H1 (cell line): ENCODE measurements around the gene PRR3. TPM values are rescaled to one million over a fixed set of nuclear protein-coding genes. Genes with fewer than 3 reads are reported as not detected.
A peak's percentile ranks its signal among the peaks of the same experiment; 100 is the strongest.

Source experiments
- CTCF ChIA-PET: fragments of 300-600 bp; sonication (Branson Sonifier 250); formaldehyde crosslinking; loops from one replicate; lab custom pipeline; 2021; ENCODE audit not compliant: partially characterized antibody; lab: Charles Lee
- POLR2A ChIA-PET: fragments of 300-600 bp; sonication (Branson Sonifier 250); formaldehyde crosslinking; loops from one replicate; lab custom pipeline; 2021; ENCODE audit warnings: inconsistent platforms; ENCODE audit not compliant: partially characterized antibody; lab: Charles Lee
- DNase-seq, 2 experiments: peaks; one replicate each; pipeline versions ENCODE4 v3.0.0 to v3.0.0-alpha.2; 2010 to 2022; ENCODE audit warnings: low spot score in 2 of 2, low read depth in 1 of 2, mixed read lengths in 1 of 2
- FAIRE-seq: peaks from 2 replicates; lab custom pipeline; 2011; peaks lifted over from hg19 to GRCh38; lab: Jason Lieb, UNC
- H2AFZ ChIP-seq: 2 replicates; pipeline ENCODE4 v1.8.1; 2012; ENCODE audit warnings: low read length, inconsistent platforms
- H2AK5ac ChIP-seq: 2 replicates; pipeline ENCODE4 v1.6.1; 2013; ENCODE audit warnings: low read depth, low read length
- H2BK120ac ChIP-seq: replicated peaks from 2 replicates; pipeline ENCODE3; 2013; ENCODE audit warnings: low read depth, low read length, inconsistent platforms
- H2BK12ac ChIP-seq: 2 replicates; pipeline ENCODE4 v1.6.1; 2013; ENCODE audit warnings: low read depth, low read length
- H2BK15ac ChIP-seq: 2 replicates; pipeline ENCODE4 v1.6.1; 2013; ENCODE audit warnings: low read length
- H2BK20ac ChIP-seq: 2 replicates; pipeline ENCODE4 v1.6.1; 2013; ENCODE audit warnings: low read length
- H2BK5ac ChIP-seq: 2 replicates; pipeline ENCODE4 v1.6.1; 2013; ENCODE audit warnings: low read depth, low read length
- H3K14ac ChIP-seq: 2 replicates; pipeline ENCODE4 v1.6.1; 2013; ENCODE audit warnings: inconsistent platforms; ENCODE audit not compliant: insufficient read length
- H3K18ac ChIP-seq: 2 replicates; pipeline ENCODE4 v1.6.1; 2013; ENCODE audit warnings: low read length; ENCODE audit errors: extremely low read depth
- H3K23ac ChIP-seq: 2 replicates; pipeline ENCODE4 v1.6.1; 2013; ENCODE audit warnings: inconsistent platforms; ENCODE audit not compliant: insufficient read length
- H3K23me2 ChIP-seq: 2 replicates; pipeline ENCODE4 v1.6.1; 2013; ENCODE audit warnings: low read depth, low read length
- H3K27ac ChIP-seq: 2 replicates; pipeline ENCODE4 v1.6.1; 2011; ENCODE audit warnings: low read depth, low read length, inconsistent platforms
- H3K27me3 ChIP-seq, 4 experiments: replicated peaks in 1 of 4; 1 replicate in 1 of 4; 2 replicates in 3 of 4; pipeline versions ENCODE4 v1.6.1 to v1.8.1; 2011 to 2013; ENCODE audit warnings: low read length in 3 of 4, mild to moderate bottlenecking in 3 of 4, inconsistent platforms in 2 of 4, mixed read lengths in 2 of 4, moderate library complexity in 1 of 4; ENCODE audit not compliant: control insufficient read depth in 3 of 4, insufficient read depth in 3 of 4; ENCODE audit errors: extremely low read depth in 1 of 4
- H3K36me3 ChIP-seq, 4 experiments: 2 replicates each; pipeline versions ENCODE4 v1.6.1 to v1.8.1; 2011 to 2013; ENCODE audit warnings: mild to moderate bottlenecking in 4 of 4, low read length in 3 of 4, moderate library complexity in 2 of 4, control low read depth in 1 of 4, inconsistent platforms in 1 of 4; ENCODE audit not compliant: insufficient read depth in 4 of 4, control insufficient read depth in 2 of 4
- H3K4ac ChIP-seq: replicated peaks from 2 replicates; pipeline ENCODE3; 2013; ENCODE audit warnings: low read length, low read depth, mixed read lengths, inconsistent platforms; ENCODE audit not compliant: insufficient read length
- H3K4me1 ChIP-seq, 4 experiments: replicated peaks in 1 of 4; 1 replicate in 1 of 4; 2 replicates in 3 of 4; pipeline versions ENCODE4 v1.6.1 to v1.8.1; 2011 to 2013; ENCODE audit warnings: low read length in 3 of 4, inconsistent platforms in 2 of 4, mixed read lengths in 1 of 4; ENCODE audit not compliant: insufficient read depth in 4 of 4, control insufficient read depth in 3 of 4
- H3K4me2 ChIP-seq, 2 experiments: 2 replicates each; pipeline versions ENCODE4 v1.6.1 to v1.8.1; 2011 to 2013; ENCODE audit warnings: low read depth in 2 of 2, low read length in 2 of 2, control low read depth in 1 of 2, inconsistent platforms in 1 of 2, mild to moderate bottlenecking in 1 of 2; ENCODE audit not compliant: insufficient read depth in 1 of 2
- H3K4me3 ChIP-seq, 4 experiments: fragments of 200-600, 300-600 bp in 1 of 4; sonication (generic), shearing (Covaris generic), sonication (Bioruptor Twin) in 1 of 4; 2 replicates each; pipeline versions ENCODE4 v1.5.1 to v1.8.1; 2011 to 2016; ENCODE audit warnings: low read length in 4 of 4, low read depth in 3 of 4, control low read depth in 2 of 4, inconsistent platforms in 2 of 4, mild to moderate bottlenecking in 2 of 4, mixed read lengths in 1 of 4, moderate library complexity in 1 of 4; ENCODE audit not compliant: insufficient read depth in 2 of 4; ENCODE audit errors: extremely low read depth in 1 of 4
- H3K56ac ChIP-seq: replicated peaks from 2 replicates; pipeline ENCODE3; 2013; ENCODE audit warnings: low read depth, mild to moderate bottlenecking, mixed read lengths, low read length, inconsistent platforms; ENCODE audit not compliant: insufficient read length
- H3K79me1 ChIP-seq: 2 replicates; pipeline ENCODE4 v1.6.1; 2013; ENCODE audit warnings: low read depth, low read length, control low read depth
- H3K79me2 ChIP-seq, 2 experiments: 2 replicates each; pipeline versions ENCODE4 v1.6.1 to v1.8.1; 2012 to 2013; ENCODE audit warnings: low read length in 2 of 2, mild to moderate bottlenecking in 2 of 2, inconsistent platforms in 1 of 2; ENCODE audit not compliant: insufficient read depth in 2 of 2, control insufficient read depth in 1 of 2
- H3K9ac ChIP-seq, 4 experiments: replicated peaks in 1 of 4; 1 replicate in 1 of 4; 2 replicates in 3 of 4; pipeline versions ENCODE4 v1.6.1 to v1.8.1; 2011 to 2013; ENCODE audit warnings: low read depth in 3 of 4, low read length in 3 of 4, control low read depth in 2 of 4, mild to moderate bottlenecking in 2 of 4, moderate library complexity in 2 of 4, inconsistent platforms in 1 of 4; ENCODE audit errors: extremely low read depth in 1 of 4
- H3K9me3 ChIP-seq, 2 experiments: 2 replicates each; pipeline versions ENCODE4 v1.6.1 to v1.8.1; 2012 to 2013; ENCODE audit warnings: mild to moderate bottlenecking in 2 of 2, moderate library complexity in 2 of 2, control low read depth in 1 of 2, inconsistent platforms in 1 of 2, low read depth in 1 of 2, low read length in 1 of 2, mixed read lengths in 1 of 2; ENCODE audit not compliant: insufficient read depth in 2 of 2
- H4K20me1 ChIP-seq, 2 experiments: replicated peaks in 1 of 2; 2 replicates each; pipeline versions ENCODE3 to v1.8.1; 2011 to 2013; ENCODE audit warnings: inconsistent platforms in 2 of 2, low read length in 2 of 2, mild to moderate bottlenecking in 1 of 2; ENCODE audit not compliant: insufficient read depth in 2 of 2, control insufficient read depth in 1 of 2
- H4K5ac ChIP-seq: 2 replicates; pipeline ENCODE4 v1.6.1; 2013; ENCODE audit warnings: low read length, low read depth, mixed read lengths, inconsistent platforms; ENCODE audit not compliant: insufficient read length
- H4K8ac ChIP-seq: 2 replicates; pipeline ENCODE4 v1.8.0; 2013; ENCODE audit warnings: mild to moderate bottlenecking, moderate library complexity, low read length, inconsistent platforms; ENCODE audit not compliant: insufficient read depth; ENCODE audit errors: extremely low read depth
- H4K91ac ChIP-seq: replicated peaks from 2 replicates; pipeline ENCODE3; 2013; ENCODE audit warnings: low read length, mixed read lengths, inconsistent platforms; ENCODE audit not compliant: insufficient read length
- ATF2 ChIP-seq: IDR thresholded peaks from 2 replicates; pipeline ENCODE4 v1.6.1; 2012; ENCODE audit warnings: low read length, inconsistent platforms
- CHD1 ChIP-seq: IDR thresholded peaks from 2 replicates; pipeline ENCODE4 v1.6.1; 2012; ENCODE audit warnings: low read depth, low read length, improper control_type of control experiment
- GABPA ChIP-seq: IDR thresholded peaks from 2 replicates; pipeline ENCODE4 v1.6.1; 2011; ENCODE audit warnings: mild to moderate bottlenecking, low read length, moderate library complexity, borderline replicate concordance; ENCODE audit not compliant: insufficient read depth
- GTF2F1 ChIP-seq: IDR thresholded peaks from 2 replicates; pipeline ENCODE4 v1.6.1; 2012; ENCODE audit warnings: low read depth, low read length, improper control_type of control experiment, borderline replicate concordance
- HDAC6 ChIP-seq: IDR thresholded peaks from one replicate; pipeline ENCODE4 v1.7.1; 2012; ENCODE audit warnings: low read depth, mild to moderate bottlenecking, inconsistent platforms, low read length, moderate library complexity
- RAD21 ChIP-seq, 2 experiments: IDR thresholded peaks in 1 of 2; conservative IDR thresholded peaks in 1 of 2; 2 replicates each; pipeline ENCODE4 v1.6.1; 2011; ENCODE audit warnings: low read depth in 2 of 2, low read length in 2 of 2, improper control_type of control experiment in 1 of 2, inconsistent platforms in 1 of 2, mild to moderate bottlenecking in 1 of 2, moderate library complexity in 1 of 2
- RNF2 ChIP-seq: fragments of 200-900, 300-1000 bp; sonication (generic); IDR thresholded peaks from 2 replicates; pipeline ENCODE4 v1.7.1; 2016; ENCODE audit warnings: borderline replicate concordance, low read depth, mild to moderate bottlenecking, antibody characterized with exemption, low read length; ENCODE audit not compliant: poor library complexity, severe bottlenecking; ENCODE audit errors: missing control alignments
- SP4 ChIP-seq: IDR thresholded peaks from 2 replicates; pipeline ENCODE4 v1.6.1; 2012; ENCODE audit warnings: low read length, inconsistent platforms
- TAF1 ChIP-seq: IDR thresholded peaks from 2 replicates; pipeline ENCODE4 v1.6.1; 2011; ENCODE audit warnings: mild to moderate bottlenecking, low read depth, low read length
- WGBS, 2 experiments: shearing (Covaris generic) in 1 of 2; methylation state at CpG; one replicate each; pipeline versions ENCODE4 v1.1.6 to v1.1.7; 2013 to 2015; ENCODE audit warnings: low lambda C conversion rate in 2 of 2, mixed read lengths in 2 of 2, inconsistent platforms in 1 of 2, low coverage in 1 of 2, missing lambda C conversion rate in 1 of 2; ENCODE audit not compliant: insufficient replicate concordance in 2 of 2, insufficient coverage in 1 of 2, insufficient read length in 1 of 2; ENCODE audit errors: extremely low coverage in 1 of 2, missing lambda C conversion rate in 1 of 2; 5-methylcytosine and 5-hydroxymethylcytosine counted together
- polyA plus RNA-seq, 7 experiments: library from polyadenylated mRNA; depleted of rRNA in 3 of 7; stranded (reverse) in 5 of 7; unstranded in 2 of 7; fragments of >200 nt in 5 of 7; fragments of 200-250 nt in 2 of 7; gene quantifications; 1 replicate in 5 of 7; 2 replicates in 1 of 7; 4 replicates in 1 of 7; pipeline versions ENCODE4 v1.2.1 to v1.2.3, GENCODE V29; 2011 to 2013; ENCODE audit warnings: missing spikeins in 2 of 7, mixed read lengths in 2 of 7
- total RNA-seq: library from RNA; stranded (reverse); fragmentation: NEBNext Ultra II Directional; extraction: Animal tissue kit (Norgen Biotek cat#: 25700); gene quantifications from 2 replicates; pipeline ENCODE4 v1.2.1, GENCODE V29; 2021
- TF ChIP-seq, protein P1 (sequence below): IDR thresholded peaks from 2 replicates; pipeline ENCODE4 v1.6.1; 2012; ENCODE audit warnings: inconsistent platforms

PRR3 gene
- total and polyA plus RNA-seq, 2 of the 8 experiments (the other 6 are each of a cell fraction or from before 2014, with no cell fraction given): 10.5 to 24.2 TPM

- H3K4ac ChIP-seq: no peak overlapping the region
- H2BK12ac ChIP-seq: peak overlapping the region; percentile 29; the same call in 1 of the 2 replicates
- ChIA-PET POLR2A (interaction anchor here (0.7 to 3.5 kb wide), 20 partner anchors 8 to 971 kb away, joined by 3 to 34 read pairs (median 4); partner anchors contain the start of genes DHX16, GNL1, MRPS18B and PRR3), CTCF (interaction anchor here (0.6 to 2.3 kb wide), 6 partner anchors 8 to 161 kb away, joined by 3 to 11 read pairs (median 4); no protein-coding TSS in a partner anchor)
- H3K27ac ChIP-seq: peak overlapping the region; percentile 27; the same call in 1 of the 2 replicates
- no peak overlapping the region; the same call in 1 of the 2 replicates for H3K18ac ChIP-seq
- H4K20me1 ChIP-seq: peaks cover 2 to 16% of the 10 kb centered on the region in 2 experiments
- H2BK5ac ChIP-seq: no peak overlapping the region; the same call in 1 of the 2 replicates
- H3K4me2 ChIP-seq: peak overlapping the region; percentile 91 to 93
- H3K79me1 ChIP-seq: peaks cover 12% of the 10 kb centered on the region; the same call in 1 of the 2 replicates
- peaks cover 9% of the 10 kb centered on the region; the same call in 1 of the 2 replicates for H3K23me2 ChIP-seq
- no peak overlapping the region for H3K14ac ChIP-seq
- peaks cover 0 to 8% (median 2%) of the 10 kb centered on the region in 4 experiments; a peak in 4 of 8 replicates for H3K36me3 ChIP-seq
- H4K91ac ChIP-seq: no peak overlapping the region
- no peak overlapping the region for H2BK15ac ChIP-seq
- DNase-seq (no peak), FAIRE-seq (no peak)
- H2BK20ac ChIP-seq: no peak overlapping the region
- H3K4me1 ChIP-seq: peaks cover 0 to 4% (median 2%) of the 10 kb centered on the region in 4 experiments; a peak in 5 of 7 replicates
- H3K27me3 ChIP-seq: no peaks in the 10 kb centered on the region
- 15% methylated on average over 18 of the region's 18 CpGs; no CpG with 5 or more reads in 1 of the 2 experiments for WGBS, 2 experiments
- H4K8ac ChIP-seq: peak overlapping the region; percentile 85
- H3K79me2 ChIP-seq: peaks cover 23 to 42% of the 10 kb centered on the region in 2 experiments
- H2AFZ ChIP-seq: peak overlapping the region; percentile 79
- H4K5ac ChIP-seq: no peak overlapping the region
- H3K56ac ChIP-seq: no peak overlapping the region
- no peak overlapping the region for H3K23ac ChIP-seq
- no peaks in the 10 kb centered on the region for H3K9me3 ChIP-seq
- H3K4me3 ChIP-seq: peak overlapping the region; percentile 88 to 98 (median 95)
- H3K9ac ChIP-seq: peak overlapping the region in 3 of 4 experiments; percentile 68 to 87 (median 70); a peak in 6 of 7 replicates
- no peak overlapping the region for H2BK120ac ChIP-seq
- H2AK5ac ChIP-seq: no peak overlapping the region
- TF ChIP-seq TAF1: no peak
- TF ChIP-seq CHD1: no peak
- TF ChIP-seq, protein P1, sequence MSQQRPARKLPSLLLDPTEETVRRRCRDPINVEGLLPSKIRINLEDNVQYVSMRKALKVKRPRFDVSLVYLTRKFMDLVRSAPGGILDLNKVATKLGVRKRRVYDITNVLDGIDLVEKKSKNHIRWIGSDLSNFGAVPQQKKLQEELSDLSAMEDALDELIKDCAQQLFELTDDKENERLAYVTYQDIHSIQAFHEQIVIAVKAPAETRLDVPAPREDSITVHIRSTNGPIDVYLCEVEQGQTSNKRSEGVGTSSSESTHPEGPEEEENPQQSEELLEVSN: no peak
- no peak for TF ChIP-seq ATF2
- TF ChIP-seq HDAC6: no peak
- TF ChIP-seq SP4: no peak
- TF ChIP-seq GABPA: no peak
- no peak for TF ChIP-seq RAD21 (IDR thresholded peaks at IDR 0.05 in 1 of 2, conservative IDR thresholded peaks at IDR 0.05 in 1 of 2; ENCODE audit: low read depth in 2 of 2, low read length in 2 of 2)
- no peak for TF ChIP-seq RNF2
- no peak for TF ChIP-seq GTF2F1
Measured at GRCh38 chr6:30570740-30571074, 13.6 kb downstream of the PRR3 start.
